ENCODE results near the gene PTGFRN.
"Not testable (repeated sequence)": the region's sequence is repeated elsewhere in the genome, so short reads cannot be mapped to it uniquely, and the experiment has no call there.

PTGFRN gene

GRCh38 chr1:116966791-116967190, 57.1 kb downstream of the PTGFRN start:
- H3K4me3 ChIP-seq (ENCODE audit: low read depth, low read length) = no peak overlapping the region

GRCh38 chr1:116968724-116969123, 59.0 kb downstream of the PTGFRN start:
- no peak overlapping the region for H3K4me3 ChIP-seq (ENCODE audit: low read depth, low read length)

GRCh38 chr1:116971258-116971860, 61.6 kb downstream of the PTGFRN start:
- no peak overlapping the region for H3K4me3 ChIP-seq (ENCODE audit: low read depth, low read length)

- no peak overlapping the region for H3K4me3 ChIP-seq (ENCODE audit: low read depth, low read length)
Observed at GRCh38 chr1:116971965-116972673, 62.4 kb downstream of the PTGFRN start.

- H3K4me3 ChIP-seq (ENCODE audit: low read depth, low read length) = no peak overlapping the region
Observed at GRCh38 chr1:116972674-116973030, 62.9 kb downstream of the PTGFRN start.

- not testable (repeated sequence) for H3K4me3 ChIP-seq (ENCODE audit: low read depth, low read length)
Observed at GRCh38 chr1:116980309-116980708, 70.6 kb downstream of the PTGFRN start.

GRCh38 chr1:116981521-116982037, 71.9 kb downstream of the PTGFRN start:
- H3K4me3 ChIP-seq (ENCODE audit: low read depth, low read length) = no peak overlapping the region

- H3K4me3 ChIP-seq (ENCODE audit: low read depth, low read length) = no peak overlapping the region
Observed at GRCh38 chr1:116982319-116983004, 72.7 kb downstream of the PTGFRN start.

GRCh38 chr1:116983112-116983511, 73.4 kb downstream of the PTGFRN start:
- H3K4me3 ChIP-seq (ENCODE audit: low read depth, low read length) = no peak overlapping the region

- no peak overlapping the region for H3K4me3 ChIP-seq (ENCODE audit: low read depth, low read length)
Observed at GRCh38 chr1:116983678-116984077, 74.0 kb downstream of the PTGFRN start.

GRCh38 chr1:116984406-116985160, 74.9 kb downstream of the PTGFRN start:
- no peak overlapping the region for H3K4me3 ChIP-seq (ENCODE audit: low read depth, low read length)

- no peak overlapping the region for H3K4me3 ChIP-seq (ENCODE audit: low read depth, low read length)
Observed at GRCh38 chr1:116986421-116987255, 76.9 kb downstream of the PTGFRN start.

GRCh38 chr1:116987256-116987555, 77.5 kb downstream of the PTGFRN start:
- H3K4me3 ChIP-seq (ENCODE audit: low read depth, low read length) = no peak overlapping the region

- H3K4me3 ChIP-seq (ENCODE audit: low read depth, low read length) = no peak overlapping the region
Observed at GRCh38 chr1:116988248-116988647, 78.5 kb downstream of the PTGFRN start.

GRCh38 chr1:116988908-116989307, 79.2 kb downstream of the PTGFRN start:
- no peak overlapping the region for H3K4me3 ChIP-seq (ENCODE audit: low read depth, low read length)

GRCh38 chr1:116989835-116990234, 80.1 kb downstream of the PTGFRN start:
- no peak overlapping the region for H3K4me3 ChIP-seq (ENCODE audit: low read depth, low read length)

- H3K4me3 ChIP-seq (ENCODE audit: low read depth, low read length) = no peak overlapping the region
Observed at GRCh38 chr1:116990612-116991151, 81.0 kb downstream of the PTGFRN start.

GRCh38 chr1:116991171-116991845, 81.6 kb downstream of the PTGFRN start:
- no peak overlapping the region for H3K4me3 ChIP-seq (ENCODE audit: low read depth, low read length)

GRCh38 chr1:116991918-116992317, 82.2 kb downstream of the PTGFRN start:
- H3K4me3 ChIP-seq (ENCODE audit: low read depth, low read length) = no peak overlapping the region

- H3K4me3 ChIP-seq (ENCODE audit: low read depth, low read length) = no peak overlapping the region
Observed at GRCh38 chr1:116993286-116993685, 83.6 kb downstream of the PTGFRN start.
